Measurements from ENCODE around the gene ORM1. TPM values are rescaled to one million over a fixed set of nuclear protein-coding genes. Genes with fewer than 3 reads are reported as not detected.

ORM1 gene
- total RNA-seq, 1 donor from 2014 or later: not detected

- Mint-ChIP-seq H3K4me3 (ENCODE audit: unreplicated experiment) (no peak overlapping the region), H3K27ac (ENCODE audit: unreplicated experiment) (no peak overlapping the region), H3K36me3 (ENCODE audit: low read depth) (peaks cover 10% of the 10 kb centered on the region), H3K9me3 (ENCODE audit: low read depth) (no peaks in the 10 kb centered on the region), H3K27me3 (ENCODE audit: low read depth) (no peaks in the 10 kb centered on the region), H3K4me1 (ENCODE audit: low read depth) (peaks cover 7% of the 10 kb centered on the region)
- DNase-seq (ENCODE audit: low spot score): no peak
- no peak for TF ChIP-seq CTCF (IDR thresholded peaks at IDR 0.05)
These were observed 8.5 kb upstream of the ORM1 start for GRCh38 chr9:114314256-114314867.

DNA sequence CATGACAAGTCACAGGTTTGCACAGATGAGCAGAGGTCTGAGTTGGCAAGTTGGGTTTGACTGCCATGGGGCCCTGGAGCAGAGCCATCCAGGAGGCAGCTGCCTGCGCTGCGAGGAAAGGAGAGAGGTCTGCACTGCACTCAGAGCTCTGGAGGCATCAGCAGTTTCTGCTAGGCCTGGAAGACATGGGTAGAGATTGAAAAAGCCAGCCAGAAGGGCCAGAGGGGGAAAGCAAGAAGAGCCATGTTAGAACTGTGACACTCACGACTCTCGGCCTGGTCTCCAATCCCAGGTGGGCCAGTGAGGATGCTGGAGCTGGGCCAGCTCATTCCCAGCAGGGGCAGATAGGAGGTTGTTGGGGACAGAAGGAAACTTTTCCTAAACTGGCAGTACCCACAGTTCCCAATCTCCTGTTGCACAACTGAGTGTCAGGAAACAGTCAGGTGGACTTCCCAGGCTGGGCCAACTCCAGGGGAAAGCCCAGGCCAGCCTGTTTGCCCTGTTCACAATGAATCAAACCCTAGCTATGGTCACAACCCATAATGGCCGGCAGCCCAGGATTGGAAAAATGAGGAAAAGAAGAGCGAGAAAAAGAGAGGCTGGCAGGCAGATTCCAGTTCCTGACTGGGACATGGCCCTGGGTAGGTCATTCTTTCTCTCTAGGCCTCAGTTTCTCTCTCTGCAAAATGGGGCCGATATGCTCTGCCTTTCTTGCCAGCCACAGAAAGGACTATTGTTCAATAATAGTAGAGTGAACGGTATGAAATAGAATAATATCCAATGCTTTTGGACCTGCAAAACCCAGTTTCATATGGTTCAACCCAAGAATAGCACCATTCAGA lies 7.8 kb upstream of the ORM1 start:
- peak; percentile 55 for DNase-seq (ENCODE audit: low spot score)
- Mint-ChIP-seq H3K4me3 (ENCODE audit: unreplicated experiment) (no peak overlapping the region), H3K4me1 (ENCODE audit: low read depth) (peaks cover 7% of the 10 kb centered on the region), H3K27ac (ENCODE audit: unreplicated experiment) (no peak overlapping the region), H3K9me3 (ENCODE audit: low read depth) (no peaks in the 10 kb centered on the region), H3K36me3 (ENCODE audit: low read depth) (peaks cover 10% of the 10 kb centered on the region), H3K27me3 (ENCODE audit: low read depth) (no peaks in the 10 kb centered on the region)
- no peak for TF ChIP-seq CTCF (IDR thresholded peaks at IDR 0.05)

GRCh38 chr9:114315723-114316363 lies 7.1 kb upstream of the ORM1 start:
- no peak for DNase-seq (ENCODE audit: low spot score)
- H3K9me3 Mint-ChIP-seq (ENCODE audit: low read depth): no peaks in the 10 kb centered on the region
- no peak for TF ChIP-seq CTCF (IDR thresholded peaks at IDR 0.05)
- H3K4me1 Mint-ChIP-seq (ENCODE audit: low read depth): peaks cover 7% of the 10 kb centered on the region
- H3K36me3 Mint-ChIP-seq (ENCODE audit: low read depth): peaks cover 6% of the 10 kb centered on the region
- no peaks in the 10 kb centered on the region for H3K27me3 Mint-ChIP-seq (ENCODE audit: low read depth)
- no peak overlapping the region for H3K27ac Mint-ChIP-seq (ENCODE audit: unreplicated experiment)
- no peak overlapping the region for H3K4me3 Mint-ChIP-seq (ENCODE audit: unreplicated experiment)

- no peaks in the 10 kb centered on the region for H3K9me3 Mint-ChIP-seq (ENCODE audit: low read depth)
- H3K4me1 Mint-ChIP-seq (ENCODE audit: low read depth): peaks cover 7% of the 10 kb centered on the region
- H3K27me3 Mint-ChIP-seq (ENCODE audit: low read depth): no peaks in the 10 kb centered on the region
- peaks cover 3% of the 10 kb centered on the region for H3K36me3 Mint-ChIP-seq (ENCODE audit: low read depth)
- no peak overlapping the region for H3K27ac Mint-ChIP-seq (ENCODE audit: unreplicated experiment)
- no peak for TF ChIP-seq CTCF (IDR thresholded peaks at IDR 0.05)
- H3K4me3 Mint-ChIP-seq (ENCODE audit: unreplicated experiment): no peak overlapping the region
- peak; percentile 24 for DNase-seq (ENCODE audit: low spot score)
These were observed 6.2 kb upstream of the ORM1 start for GRCh38 chr9:114316605-114317230.

Measured in chondrocyte (in vitro differentiated cells).